G401 (cell line): Measurements from ENCODE around the gene EFCAB6. TPM values are rescaled to one million over a fixed set of nuclear protein-coding genes. Genes with fewer than 3 reads are reported as not detected.

Experiments used
- DNase-seq: peaks from one replicate; pipeline ENCODE4 v3.0.0-alpha.2; 2015; ENCODE audit warnings: low spot score
- in situ Hi-C: cut with HindIII; loops from 2 replicates; pipeline ENCODE4 v1.10.0; 2016; ENCODE audit warnings: low sequenced_read_pairs, mixed read lengths
- total RNA-seq: library from RNA; depleted of rRNA; stranded (reverse); fragments of >200 nt; shearing (Covaris generic); gene quantifications from 2 replicates; pipeline ENCODE4 v1.2.3, GENCODE V29; 2014

EFCAB6 gene
- total RNA-seq, 1 experiment from 2014 or later: 0.54 TPM

DNA sequence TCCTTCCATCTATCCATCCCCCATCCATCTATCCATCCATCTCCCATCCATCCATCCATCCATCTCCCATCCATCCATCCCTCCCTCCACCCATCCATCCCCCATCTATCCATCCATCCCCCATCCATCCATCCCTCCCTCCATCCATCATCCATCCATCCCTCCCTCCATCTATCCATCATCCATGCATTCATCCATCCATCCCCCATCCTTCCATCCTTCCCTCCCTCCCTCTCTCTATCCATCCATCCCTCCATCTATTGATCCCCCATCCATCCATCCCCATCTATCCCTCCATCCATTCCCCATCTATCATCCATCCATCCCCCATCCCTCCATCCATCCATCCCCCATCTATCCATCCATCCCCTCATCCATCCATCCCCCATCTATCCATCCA is 303.6 kb downstream of the EFCAB6 start:
- in situ Hi-C loops: no loop called here
- no peak for DNase-seq

DNA sequence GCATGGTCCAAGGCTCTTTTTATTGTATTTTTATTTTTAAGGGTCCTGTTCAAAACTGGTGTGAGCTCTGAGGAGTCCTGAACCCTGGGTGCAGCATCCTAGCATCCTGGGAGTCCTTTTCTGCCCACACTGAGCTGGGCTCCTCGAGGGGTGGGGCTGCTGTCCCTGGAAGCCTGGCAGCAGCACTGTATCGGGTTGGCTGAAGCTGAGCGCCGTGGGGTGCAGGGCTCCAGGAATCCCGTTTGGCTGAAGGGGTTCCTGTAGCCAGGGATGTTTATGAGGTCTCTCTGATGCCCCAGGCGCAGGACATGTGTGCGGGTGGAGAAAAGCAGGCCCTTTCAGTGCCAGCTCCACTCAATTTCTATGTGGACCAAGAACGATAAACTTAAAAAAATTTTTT is 304.9 kb downstream of the EFCAB6 start:
- DNase-seq: no peak
- in situ Hi-C loops: no loop called here

DNA sequence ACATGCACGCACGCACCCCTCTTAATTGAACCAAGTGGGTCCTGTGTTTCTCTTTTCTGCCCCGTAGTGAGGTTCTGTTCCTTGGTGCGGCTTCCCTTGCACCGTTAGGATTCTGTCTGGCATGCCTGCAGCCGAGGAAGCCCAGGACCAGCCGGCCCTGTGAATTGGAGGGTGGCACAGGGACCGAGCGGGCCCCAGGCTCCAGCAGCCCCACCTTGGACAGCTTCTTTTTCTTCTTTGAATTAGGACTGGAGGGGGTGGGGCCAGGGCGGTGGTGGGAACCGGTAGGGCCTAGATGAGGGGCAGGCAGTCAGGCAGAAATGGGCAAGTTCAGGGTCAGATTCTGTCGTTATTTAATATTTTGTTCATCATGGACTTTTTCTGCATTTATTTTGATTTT is 305.6 kb downstream of the EFCAB6 start:
- DNase-seq: no peak
- in situ Hi-C loops: no loop called here

DNA sequence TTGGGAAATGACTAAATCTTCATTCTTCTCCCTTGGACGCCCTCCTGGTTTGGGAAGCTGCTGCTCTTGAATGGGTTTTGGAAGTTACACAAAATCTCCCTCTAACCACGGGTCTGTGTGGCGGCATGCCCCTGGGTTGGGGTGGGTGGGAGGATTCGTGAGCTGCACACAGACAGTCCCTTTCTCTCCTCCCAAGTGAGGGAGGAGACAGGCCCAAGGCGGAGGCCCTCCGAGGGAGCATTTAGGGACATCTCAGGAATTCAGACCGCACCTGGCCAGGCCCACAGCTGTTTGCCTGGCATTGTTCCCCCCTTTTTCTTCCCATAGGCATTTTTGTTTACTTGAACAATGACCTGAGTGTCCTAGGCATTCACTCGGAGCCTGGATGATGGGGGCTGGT is 306.2 kb downstream of the EFCAB6 start:
- DNase-seq: no peak
- in situ Hi-C loops: no loop called here

DNA sequence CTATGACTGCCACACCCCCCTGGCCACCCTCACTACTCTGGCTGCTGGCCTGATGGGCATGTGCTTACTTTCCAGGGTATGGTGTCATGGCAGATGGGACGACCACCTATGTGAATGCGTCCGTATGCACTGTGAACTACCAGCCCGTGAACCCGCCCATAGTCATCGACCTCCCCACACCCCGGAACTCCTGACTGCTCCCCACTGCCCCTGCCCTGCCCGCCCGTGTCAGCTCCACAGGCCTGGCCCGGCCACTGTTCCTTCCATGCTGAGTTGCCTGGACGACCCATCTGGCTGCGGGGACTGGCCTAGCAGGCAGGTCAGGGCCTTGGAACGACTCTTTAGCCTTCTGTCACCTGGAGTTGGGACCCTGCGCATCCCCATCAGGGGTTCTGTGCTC is 306.7 kb downstream of the EFCAB6 start:
- in situ Hi-C loops: no loop called here
- no peak for DNase-seq

DNA sequence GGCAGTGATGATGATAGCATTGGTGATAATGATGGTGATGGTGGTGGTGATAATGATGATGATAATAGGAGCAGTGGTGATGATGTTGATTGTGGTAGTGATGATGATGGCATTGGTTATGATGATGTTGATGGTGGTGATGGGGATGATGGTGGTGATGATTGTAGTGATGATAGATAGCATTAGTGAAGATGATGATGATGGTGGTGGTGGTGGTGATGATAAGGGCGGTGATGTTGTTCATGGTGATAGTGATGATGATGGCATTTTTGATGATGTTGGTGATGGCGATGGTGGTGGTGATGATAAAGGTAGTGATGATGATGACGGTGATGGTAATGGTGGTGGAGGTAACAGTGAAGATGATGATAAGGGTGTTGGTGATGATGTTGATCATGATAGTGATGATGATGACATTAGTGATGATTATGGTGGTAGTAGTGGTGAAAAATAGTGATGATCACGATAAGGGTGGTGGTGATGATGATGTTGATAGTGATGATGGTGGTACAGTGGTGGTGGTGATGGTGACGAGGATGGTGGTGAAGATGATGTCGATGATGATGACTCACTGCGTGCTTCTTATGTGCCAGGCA is 307.3 kb downstream of the EFCAB6 start:
- in situ Hi-C loops: no loop called here
- DNase-seq: no peak

DNA sequence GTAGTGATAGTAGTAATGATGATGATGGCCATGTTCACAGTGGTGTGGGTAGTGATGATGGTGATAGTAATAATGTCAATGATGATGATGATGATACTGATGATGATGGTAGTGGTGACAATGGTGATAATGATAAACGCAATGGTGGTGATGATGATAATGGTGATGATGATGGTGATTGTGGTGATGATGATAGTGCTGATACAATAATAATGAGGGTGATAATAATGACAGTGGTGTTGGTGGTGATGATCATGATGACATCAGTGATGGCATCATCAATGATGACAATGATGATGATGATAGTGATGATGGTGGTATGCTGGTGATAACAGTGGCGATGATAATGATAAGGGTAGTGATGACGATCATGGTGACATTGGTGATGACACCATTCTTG is 308.0 kb downstream of the EFCAB6 start:
- no peak for DNase-seq
- in situ Hi-C loops: no loop called here

DNA sequence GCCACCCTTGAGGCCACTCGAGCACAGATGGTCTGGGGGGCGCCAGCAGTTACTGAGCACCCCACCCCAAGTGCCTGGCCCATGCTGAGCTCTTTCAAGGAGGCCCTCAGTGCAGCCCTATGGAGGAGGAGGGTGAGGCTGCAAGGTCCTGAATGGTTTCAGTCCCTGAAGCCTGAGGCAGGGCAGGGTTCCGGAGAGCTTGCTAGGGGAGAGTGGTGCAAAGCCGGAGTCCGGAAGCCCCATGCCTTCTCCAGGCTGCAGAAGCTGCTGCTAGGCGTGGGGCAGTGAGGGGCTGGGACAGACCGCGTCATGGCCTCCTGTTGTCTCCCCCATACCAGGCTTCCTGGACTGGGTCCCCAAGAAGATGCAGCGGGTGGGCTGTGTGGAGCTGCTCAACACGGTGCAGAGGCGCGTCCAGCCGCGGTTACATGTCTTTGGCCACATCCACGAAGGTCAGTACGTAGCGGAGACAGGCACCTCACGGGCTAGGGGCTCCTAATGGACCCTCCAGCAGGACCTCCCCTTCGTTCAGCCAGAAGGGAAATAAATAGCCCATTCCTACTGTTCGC is 309.7 kb downstream of the EFCAB6 start:
- DNase-seq: no peak
- in situ Hi-C loops: no loop called here

DNA sequence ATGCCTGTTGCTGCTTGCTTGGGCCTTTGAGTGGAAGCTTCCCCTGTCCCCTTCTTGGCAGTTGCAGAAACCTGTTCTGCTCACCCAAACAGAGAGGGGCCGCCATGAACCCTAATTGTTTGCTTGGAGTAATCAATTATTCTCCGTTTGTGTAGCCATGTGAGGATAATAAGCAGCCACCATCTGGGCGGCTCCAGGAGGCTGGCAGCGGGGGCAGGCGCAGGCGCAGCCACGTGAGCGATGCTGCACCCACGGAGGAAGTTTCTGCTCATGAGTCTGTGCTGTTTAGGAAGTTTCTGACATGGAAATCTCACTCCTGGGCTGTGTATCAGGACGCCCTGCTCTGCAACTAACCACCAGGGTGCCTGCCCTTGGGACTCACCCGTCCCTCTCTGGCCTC is 310.2 kb downstream of the EFCAB6 start:
- no peak for DNase-seq
- in situ Hi-C loops: no loop called here

DNA sequence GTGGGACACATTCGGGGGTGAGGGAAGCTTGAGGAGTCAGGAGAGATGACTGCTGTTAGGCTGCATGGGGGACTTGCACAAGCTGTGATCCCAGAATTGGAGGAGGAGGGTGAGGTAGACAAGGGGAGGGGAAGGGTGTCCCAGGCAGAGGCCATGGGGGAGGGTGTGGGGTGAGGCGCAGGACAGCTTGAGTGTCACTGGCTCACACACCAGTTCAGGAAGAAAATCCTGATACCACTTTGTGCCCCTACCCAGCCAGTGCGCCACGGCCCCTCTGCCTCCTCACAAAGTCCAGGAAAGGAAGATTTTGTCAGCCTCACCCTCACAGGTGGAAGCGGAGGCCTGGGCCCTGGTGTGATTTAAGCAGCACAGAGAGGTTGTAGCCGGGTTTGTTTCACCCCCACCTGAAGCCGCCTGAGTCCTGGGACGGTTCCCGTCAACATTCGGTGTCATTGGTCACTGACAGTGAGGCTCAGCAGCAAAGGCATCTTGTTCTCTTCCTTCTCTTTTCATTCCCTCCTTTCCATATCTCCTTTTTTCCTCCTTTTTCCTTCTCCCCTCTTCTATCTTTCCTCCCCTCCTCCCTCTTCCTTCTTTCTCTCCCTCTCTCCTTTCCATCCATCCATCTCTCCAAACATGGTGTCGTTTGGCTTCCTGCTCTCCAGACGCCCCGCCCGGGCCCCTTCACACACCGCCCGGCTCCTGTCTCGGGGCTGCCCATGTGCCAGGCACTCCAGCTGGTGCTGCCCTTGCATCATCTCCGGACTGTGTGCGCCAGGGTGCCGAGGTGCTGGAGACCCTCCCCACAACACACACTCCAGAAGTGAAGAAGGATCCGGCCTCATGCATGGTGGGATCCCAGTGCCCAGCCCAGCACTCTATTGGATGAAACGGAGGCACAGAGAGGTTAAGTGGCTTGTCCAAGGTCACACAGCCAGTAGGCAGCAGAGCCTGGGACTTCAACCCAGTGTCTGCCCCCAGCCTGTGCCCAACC is 311.0 kb downstream of the EFCAB6 start:
- in situ Hi-C loops: no loop called here
- no peak for DNase-seq

DNA sequence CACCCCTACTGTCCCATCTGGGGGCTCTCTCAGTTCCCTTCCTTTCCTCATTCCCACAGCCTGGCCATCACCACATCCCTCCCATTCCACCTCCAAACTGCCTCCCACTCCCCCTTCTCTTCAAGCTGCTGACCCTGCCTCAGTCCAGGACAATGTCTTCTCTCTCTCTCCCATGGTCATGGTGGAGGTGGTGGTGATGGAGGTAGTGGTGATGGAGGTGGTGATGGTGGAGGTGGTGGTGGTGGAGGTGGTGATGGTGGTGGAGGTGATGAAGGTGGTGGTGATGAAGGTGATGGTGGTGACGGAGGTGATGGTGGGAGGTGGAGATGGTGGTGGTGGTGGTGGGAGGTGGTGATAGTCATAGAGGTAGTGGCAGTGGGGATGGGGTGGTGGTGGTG is 313.2 kb downstream of the EFCAB6 start:
- DNase-seq: no peak
- in situ Hi-C loops: no loop called here

DNA sequence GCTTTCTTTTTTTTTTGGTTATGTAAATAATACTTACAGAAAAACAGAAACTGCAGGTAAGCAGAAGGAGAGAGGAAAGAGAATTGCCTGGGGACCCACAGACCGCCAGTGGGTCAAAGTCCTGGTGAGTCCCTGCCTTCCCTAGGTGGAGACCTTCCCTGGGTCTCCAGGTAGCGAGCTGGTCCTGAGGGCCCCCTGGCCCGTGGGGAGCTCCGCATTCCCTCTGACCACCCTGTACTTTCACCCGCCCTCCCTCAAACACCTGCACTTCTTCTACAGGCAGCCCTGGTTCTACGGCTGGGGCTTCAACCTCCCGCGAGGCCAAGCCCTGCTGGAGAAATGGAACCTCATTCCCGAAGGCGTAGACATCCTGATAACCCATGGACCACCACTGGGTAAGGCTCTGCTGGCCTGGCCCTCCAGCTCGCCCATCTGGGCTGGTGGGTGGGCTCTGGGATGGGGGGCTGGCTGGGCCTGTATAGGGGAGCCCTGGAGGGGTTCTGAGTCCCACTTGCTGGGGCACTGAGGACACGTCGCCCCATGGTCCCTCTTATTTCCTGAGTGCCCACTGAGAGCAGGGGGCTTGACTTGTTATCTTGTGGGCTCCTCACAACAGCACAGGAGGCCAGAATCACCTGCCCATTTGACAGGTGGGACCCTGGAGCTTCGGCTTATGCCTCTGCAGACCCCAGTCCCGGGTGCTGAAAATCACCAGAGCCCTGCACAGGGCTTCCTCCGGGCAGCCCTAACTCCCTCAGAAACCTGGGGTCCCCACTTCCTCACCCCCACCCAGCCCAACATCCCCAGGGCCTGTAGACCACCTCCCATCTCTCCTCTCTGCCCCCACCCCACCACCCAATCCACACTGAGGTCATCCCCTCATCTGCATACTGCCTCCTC is 313.9 kb downstream of the EFCAB6 start:
- DNase-seq: no peak
- in situ Hi-C loops: no loop called here

DNA sequence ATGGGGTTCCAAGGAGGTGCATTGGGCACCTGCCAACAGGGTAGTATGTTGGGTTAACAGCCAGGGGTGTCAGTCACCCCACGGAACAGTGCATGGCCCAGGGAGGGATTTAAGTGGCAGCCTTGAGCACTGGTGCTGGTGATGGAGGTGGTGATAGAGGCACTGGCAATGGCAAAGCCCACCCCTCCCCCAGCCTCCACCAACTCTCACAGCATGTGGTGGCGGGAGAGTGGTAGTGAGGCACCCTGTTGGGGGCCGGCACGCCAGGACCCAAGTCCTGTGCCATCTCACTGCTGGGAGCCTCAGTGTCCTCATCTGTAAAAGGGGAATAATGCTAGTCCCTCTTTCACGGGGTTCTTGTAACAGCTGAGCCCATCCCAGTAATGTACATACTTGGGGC is 318.8 kb downstream of the EFCAB6 start:
- in situ Hi-C loops: no loop called here
- no peak for DNase-seq

DNA sequence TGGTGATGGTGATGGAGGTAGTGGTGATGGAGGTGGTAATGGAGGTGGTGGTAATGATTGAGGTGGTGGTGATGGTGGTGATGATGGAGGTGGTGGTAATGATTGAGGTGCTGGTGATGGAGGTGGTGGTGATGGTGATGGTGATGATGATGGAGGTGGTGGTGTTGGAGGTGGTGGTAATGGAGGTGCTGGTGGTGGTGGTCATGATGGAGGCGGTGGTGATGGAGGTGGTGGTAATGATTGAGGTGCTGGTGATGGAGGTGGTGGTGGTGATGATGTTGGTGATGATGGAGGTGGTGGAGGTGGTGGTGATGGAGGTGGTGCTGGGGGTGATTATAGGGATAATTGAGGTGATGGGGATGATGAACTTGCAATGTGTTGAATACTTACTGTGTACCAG is 320.4 kb downstream of the EFCAB6 start:
- in situ Hi-C loops: no loop called here
- no peak for DNase-seq

DNA sequence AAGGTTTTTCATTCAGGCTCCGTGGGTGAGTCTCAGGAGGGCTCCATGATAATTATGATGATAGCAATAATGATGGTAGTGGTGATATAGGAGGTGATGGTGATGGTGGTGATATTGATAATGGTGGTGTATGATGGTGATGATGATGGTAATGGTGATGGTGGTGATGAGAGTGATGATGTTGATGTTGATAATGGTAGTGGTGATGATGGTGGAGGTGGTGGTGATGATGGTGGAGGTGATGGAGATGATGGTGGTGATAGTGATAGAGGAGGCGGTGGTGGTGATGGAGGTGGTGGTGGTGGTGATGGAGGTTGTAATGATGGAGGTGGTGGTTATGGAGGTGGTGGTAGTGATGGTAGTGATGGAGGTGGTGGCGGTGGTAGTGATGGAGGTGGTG is 320.9 kb downstream of the EFCAB6 start:
- in situ Hi-C loops: no loop called here
- DNase-seq: no peak

DNA sequence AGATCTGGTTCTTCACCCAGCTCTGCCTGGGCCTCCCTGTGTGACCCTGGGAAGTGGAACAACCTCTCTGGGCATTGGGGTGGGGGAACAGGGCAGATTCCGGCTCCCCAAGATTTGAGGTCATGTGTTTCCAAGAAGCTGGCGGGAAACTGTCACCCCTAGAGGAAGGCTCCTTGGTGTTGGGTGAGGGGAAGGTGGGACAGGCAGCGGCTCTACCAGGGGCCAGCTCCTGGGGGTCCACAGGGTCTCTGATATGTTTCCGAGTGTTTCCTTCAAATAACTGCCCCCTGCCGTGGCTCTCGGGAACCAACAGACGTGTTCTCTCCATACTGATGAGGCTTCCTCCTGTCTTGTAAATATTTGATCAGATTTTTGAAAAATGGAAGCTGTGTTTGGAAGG is 321.8 kb downstream of the EFCAB6 start:
- in situ Hi-C loops: no loop called here
- no peak for DNase-seq

DNA sequence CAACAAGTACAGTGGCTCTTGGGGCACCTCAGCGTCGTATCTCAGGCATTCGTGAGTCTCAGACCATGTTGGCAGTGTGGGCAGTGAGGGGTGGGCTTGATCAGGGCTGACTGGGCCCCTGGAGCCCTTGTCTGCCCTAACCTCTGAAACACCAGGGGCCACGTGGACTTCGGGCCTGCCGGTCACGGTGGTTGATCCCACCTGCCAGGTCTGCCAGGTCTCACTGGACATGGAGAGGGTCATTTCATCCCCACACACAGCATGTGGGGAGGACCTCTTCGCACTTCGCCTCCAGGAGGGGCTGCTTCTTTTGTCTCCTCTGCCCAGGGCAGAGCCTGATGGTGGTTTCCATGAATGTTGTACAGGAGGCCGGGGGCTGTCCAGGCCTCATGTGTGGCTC is 323.2 kb downstream of the EFCAB6 start:
- in situ Hi-C loops: no loop called here
- no peak for DNase-seq

DNA sequence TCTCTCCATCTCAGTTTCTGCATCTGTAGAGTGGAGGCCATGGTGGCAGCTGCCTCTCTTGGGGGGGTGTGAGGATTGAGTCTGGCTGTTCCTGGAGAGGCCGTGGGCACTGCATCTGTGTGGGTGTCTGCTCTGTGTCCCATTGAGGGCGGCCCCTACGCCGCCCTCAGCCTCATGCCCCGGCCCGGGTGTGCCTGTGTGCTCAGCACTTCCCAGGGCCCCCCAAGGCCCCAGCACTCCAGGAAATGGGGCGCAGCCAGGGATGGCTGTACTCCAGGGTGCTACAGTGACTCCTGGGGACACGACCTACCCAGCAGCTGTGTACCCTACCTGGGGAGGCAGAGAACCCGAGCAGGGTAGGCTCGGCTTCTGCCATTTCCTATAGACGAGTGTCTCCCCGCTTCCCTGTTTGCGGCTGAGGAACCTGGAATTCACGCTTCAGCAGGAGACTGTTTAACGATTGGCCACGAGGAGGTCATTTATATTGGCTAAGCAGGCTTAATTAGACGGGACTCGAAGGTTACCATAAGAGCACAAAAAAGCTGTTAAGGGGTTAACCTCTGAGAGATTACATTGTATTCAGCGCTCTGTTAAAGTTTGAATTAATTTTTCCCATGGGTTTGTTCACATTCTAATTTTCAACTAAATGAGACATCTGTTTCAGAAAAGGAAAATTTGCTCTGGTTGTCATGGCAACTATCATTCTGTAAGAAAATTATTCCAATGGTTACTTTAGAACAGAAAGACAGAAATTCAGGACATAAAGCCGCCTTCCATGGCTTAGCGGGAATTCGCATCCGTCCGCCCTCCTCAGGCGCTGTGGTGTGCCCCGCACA is 323.9 kb downstream of the EFCAB6 start:
- no peak for DNase-seq
- in situ Hi-C loops: no loop called here
